COLO829 (cell line): ENCODE data around the gene SIRT1.
"Not testable (repeated sequence)": the region's sequence is repeated elsewhere in the genome, so short reads cannot be mapped to it uniquely, and the experiment has no call there.

Experiments used
- DNase-seq: peaks from one replicate; pipeline ENCODE4 v3.0.0; 2012; ENCODE audit warnings: low spot score

SIRT1 gene

DNA sequence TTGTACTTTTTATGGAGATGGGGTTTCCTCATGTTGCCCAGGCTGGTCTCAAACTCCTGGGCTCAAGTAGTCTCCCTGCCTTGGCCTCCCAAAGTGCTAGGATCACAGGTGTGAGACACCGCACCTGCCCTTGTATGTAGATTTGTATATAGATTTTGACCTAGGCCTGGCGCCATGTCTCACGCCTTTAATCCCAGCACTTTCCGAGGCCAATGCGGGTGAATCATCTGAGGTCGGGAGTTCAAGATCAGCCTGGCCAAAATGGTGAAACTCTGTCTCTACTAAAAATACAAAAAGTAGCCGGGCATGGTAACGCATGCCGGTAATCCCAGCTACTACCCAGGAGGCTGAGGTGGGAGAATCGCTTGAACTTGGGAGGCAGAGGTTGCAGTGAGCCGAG is 7.0 kb upstream of the SIRT1 start:
- not testable (repeated sequence) for DNase-seq

DNA sequence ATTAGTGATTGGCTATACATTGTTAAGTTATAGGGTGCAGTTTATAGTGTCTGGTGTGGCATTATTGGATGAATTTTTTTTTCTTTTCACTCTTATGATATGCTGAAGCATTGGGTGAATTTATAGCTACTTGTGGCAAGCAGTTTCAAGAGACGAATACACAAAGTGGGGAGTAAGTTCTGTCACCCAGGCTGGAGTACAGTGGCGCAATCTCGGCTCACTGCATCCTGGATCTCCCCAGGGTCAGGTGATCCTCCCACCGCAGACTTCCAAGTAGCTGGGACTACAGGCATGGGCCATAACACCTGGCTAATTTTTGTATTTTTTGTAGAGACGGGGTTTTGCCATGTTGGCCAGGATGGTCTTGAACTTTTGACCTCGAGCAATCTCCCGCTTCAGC is 6.3 kb upstream of the SIRT1 start:
- no peak for DNase-seq

DNA sequence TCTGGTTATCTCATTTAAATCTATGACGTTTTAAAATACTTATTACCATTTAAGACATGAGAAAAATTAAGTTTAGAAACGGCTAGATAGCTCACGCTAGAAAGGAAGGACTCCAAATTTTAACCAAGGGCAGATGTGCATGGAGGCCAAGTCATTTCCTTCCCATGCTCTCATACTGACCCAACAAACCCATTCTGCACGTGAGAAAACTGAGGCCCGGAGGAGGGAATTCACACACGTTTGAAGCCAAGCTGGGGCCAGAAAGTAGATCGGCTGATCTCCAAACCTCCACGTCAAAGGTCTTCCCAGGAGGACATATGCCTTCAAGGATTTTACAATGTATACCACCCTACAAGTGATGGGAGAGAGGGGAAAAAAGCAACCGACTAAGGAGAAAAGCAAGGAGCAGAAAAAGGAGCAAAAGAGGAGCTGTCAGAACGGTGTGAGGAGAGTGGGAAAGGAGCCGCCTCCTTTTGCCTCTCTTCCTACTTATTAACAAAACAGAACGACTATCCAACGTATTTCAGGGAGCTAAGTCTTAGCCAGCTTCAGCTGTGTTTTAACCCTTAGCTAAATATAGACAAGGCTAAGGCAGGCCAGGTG is 645 bp upstream of the SIRT1 start:
- DNase-seq = no peak

DNA sequence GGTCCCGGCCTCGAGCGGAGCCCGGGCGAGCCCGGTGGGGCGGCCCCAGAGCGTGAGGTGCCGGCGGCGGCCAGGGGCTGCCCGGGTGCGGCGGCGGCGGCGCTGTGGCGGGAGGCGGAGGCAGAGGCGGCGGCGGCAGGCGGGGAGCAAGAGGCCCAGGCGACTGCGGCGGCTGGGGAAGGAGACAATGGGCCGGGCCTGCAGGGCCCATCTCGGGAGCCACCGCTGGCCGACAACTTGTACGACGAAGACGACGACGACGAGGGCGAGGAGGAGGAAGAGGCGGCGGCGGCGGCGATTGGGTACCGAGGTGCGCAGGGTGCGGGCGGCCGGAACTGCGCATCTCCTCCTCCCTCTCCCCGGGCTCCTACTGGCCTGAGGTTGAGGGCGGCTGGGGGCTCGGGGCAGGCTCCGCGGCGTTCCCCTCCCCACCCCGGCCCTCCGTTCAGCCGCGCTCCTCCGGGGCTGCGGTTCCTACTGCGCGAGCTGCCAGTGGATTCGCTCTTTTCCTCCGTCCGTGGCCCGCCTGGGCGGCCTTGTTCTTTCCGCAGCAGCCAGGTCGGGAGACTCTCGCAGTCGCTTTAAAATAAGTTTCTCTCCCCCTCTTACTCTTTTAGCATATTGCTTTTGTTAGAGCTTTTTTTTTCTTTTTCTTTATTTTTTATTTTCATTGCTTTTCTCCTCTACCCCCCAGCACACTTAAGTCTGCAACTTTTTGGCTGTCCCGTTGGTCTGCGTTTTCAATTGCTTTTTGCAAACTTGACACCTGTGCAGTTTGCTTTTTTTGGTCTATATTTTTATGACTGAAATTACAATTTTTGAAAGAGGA is 600 bp downstream of the SIRT1 start:
- DNase-seq = peak; percentile 17

DNA sequence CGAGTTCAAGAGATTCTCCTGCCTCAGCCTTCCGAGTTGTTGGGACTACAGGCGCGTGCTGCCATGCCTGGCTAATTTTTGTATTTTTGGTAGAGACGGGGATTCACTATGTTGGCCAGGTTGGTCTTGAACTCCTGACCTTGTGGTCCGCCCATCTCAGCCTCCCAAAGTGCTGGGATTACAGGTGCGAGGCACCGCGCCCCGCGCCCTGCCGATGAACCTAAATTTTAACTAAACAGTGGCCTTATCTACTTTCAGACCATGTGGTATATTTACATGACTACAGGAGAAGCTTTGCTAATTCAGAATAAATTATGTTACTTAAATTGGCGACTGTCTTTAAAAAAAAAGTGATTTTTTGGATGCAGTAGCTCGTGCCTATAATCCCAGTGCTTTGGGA is 9.2 kb downstream of the SIRT1 start:
- DNase-seq = no peak

DNA sequence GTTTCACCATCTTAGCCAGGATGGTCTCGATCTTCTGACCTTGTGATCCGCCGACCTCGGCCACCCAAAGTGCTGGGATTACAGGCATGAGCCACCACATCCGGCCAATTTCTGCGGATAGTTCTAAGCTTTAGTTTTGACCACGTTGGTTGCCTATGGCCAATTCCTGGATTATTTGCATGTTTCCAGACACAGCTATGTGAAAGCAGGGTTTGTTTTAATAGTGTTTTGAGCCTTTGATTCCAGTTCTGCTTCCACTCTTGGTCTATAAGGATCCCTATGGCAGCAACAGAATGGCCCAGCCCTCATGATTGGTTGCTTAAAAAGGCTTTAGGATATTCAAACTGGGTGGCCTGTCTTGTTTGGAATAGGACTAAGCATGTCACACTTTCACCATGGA is 19.1 kb downstream of the SIRT1 start:
- no peak for DNase-seq

DNA sequence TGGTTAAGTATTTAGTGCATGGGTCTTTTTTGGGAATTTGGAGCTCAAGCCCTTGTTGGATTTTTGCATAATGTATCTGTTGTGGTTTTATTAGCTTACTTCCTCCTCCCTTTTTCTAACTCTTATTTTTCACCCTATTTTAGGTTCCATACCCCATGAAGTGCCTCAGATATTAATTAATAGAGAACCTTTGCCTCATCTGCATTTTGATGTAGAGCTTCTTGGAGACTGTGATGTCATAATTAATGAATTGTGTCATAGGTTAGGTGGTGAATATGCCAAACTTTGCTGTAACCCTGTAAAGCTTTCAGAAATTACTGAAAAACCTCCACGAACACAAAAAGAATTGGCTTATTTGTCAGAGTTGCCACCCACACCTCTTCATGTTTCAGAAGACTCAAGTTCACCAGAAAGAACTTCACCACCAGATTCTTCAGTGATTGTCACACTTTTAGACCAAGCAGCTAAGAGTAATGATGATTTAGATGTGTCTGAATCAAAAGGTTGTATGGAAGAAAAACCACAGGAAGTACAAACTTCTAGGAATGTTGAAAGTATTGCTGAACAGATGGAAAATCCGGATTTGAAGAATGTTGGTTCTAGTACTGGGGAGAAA is 28.0 kb downstream of the SIRT1 start:
- no peak for DNase-seq

DNA sequence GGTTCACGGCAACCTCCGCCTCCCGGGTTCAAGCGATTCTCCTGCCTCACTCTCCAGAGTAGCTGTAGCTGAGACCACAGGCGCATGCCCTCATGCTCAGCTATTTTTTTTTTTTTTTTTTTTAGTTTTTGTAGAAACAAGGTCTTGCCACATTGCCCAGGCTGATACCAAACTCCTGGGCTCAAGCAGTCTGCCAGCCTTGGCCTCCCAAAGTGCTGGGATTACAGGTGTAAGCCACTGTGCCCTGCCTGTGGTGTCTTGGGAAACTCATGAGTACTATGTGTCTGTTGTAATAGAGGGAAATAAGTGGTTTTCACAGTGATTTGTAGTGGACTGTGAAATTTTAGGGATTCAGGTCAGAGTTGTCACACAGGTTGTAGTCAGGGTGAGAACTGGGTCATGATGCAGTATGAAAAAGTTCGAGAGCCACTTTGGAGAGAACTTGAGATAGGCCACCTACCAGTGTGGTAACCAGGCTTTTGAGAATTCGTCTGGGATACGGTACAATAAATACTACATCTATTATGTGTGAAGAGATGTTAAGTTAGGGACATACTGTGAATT is 30.4 kb downstream of the SIRT1 start:
- DNase-seq = no peak

DNA sequence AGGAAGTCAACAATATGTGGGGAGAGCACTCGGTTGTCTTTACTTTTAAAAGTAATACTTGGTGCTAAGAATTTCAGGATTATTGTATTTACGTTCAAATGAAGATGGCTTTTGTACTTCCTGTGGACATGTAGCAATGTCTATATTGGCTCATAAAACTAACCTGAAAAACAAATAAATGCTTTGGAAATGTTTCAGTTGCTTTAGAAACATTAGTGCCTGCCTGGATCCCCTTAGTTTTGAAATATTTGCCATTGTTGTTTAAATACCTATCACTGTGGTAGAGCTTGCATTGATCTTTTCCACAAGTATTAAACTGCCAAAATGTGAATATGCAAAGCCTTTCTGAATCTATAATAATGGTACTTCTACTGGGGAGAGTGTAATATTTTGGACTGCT is 32.7 kb downstream of the SIRT1 start:
- no peak for DNase-seq

DNA sequence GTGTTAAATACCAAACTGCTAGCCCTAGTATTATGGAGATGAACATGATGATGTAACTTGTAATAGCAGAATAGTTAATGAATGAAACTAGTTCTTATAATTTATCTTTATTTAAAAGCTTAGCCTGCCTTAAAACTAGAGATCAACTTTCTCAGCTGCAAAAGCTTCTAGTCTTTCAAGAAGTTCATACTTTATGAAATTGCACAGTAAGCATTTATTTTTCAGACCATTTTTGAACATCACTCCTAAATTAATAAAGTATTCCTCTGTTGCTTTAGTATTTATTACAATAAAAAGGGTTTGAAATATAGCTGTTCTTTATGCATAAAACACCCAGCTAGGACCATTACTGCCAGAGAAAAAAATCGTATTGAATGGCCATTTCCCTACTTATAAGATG is 33.2 kb downstream of the SIRT1 start:
- no peak for DNase-seq

DNA sequence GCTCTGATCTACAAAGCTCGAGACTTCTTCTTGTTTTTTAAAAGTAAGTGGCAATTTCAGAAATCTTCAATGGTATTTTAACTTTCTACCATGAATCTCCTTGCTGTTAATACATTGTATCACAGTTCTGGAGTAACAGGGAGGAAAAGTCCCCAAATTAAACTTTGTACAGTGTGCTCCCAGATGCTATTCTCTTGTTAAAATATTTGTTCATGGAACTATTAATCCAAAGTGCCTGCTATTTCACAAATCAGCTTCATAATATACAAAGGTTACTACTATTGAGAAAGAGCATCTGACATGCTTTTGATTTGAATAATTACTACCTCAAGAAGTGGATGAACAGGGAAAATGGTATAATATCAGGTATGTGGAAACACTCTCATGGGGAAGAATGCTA is 36.6 kb downstream of the SIRT1 start:
- DNase-seq = no peak

DNA sequence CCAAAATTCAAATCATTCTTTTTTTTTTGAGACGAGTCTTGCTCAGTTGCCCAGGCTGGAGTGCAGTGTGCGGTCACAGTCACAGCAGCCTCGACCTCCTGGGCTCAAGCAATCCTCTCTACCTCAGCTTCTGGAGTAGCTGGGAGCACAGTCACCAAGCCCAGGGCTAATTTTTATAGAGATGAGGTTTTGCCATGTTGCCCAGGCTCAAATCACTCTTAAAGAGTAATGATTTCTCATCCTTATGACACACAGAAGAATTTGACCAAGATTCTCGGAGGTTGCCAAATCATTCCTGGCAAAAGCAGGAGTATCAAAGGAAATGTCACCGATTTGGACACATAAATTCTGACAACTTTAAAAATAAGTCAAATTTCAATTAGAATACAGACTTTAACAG is 39.1 kb downstream of the SIRT1 start:
- DNase-seq = no peak

DNA sequence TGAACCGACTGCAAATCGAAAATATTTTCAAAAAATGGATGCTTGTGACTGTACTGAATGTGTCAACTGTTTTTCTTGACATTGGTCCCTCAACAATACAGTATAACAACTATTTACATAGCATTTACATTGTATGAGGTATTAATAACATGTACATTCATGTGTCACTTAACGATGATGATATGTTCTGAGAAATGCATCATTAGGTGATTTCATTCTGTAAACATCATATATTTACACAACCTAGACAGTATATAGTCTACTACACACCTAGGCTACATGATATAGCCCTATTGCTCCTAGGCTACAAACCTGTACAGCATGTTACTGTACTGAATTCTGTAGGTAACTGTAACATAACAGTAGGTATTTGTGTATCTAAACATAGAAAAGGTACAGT is 39.7 kb downstream of the SIRT1 start:
- no peak for DNase-seq

DNA sequence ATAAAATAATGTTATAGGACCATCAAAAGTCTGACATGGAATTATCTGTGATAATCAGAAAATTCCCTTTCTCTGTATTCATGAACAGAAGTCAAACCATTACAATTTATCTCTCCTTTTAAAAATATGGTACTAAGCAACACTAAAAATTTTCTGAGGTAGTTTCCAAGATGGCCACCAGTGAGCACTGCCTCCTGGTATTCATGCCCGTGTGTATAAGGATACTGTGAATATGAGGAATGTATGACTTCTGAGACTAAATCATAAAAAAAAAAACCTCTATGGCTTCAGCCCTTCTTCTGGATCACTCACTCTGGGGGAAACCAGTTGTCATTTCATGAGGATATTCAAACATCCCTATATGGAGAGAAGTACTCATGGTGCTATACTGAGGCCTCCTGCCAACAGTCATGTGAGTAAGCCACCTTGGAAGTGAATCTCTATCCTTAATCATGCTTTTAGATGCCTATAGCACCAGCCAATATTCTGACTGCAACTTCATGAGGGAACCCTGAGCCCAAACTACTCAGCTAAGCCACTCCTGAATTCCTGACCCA is 41.1 kb downstream of the SIRT1 start:
- no peak for DNase-seq

DNA sequence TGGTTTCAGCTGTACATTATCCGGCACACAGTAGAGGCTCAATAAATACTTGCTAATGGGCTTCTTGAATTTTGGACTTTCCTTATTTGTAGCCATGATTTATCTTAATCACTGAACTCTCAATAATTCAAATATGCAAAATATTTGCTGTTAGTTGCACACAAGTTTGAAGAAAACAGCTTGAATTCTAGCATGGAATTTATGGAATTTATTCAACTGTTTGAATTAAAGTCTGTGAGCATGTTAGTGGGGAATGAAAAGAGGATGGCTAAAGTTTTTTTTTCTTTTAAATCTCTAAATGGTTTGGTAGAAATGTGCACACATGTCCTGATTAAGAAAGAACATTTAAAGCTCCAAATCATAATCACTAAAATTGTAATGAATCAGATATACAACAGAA is 42.5 kb downstream of the SIRT1 start:
- no peak for DNase-seq

DNA sequence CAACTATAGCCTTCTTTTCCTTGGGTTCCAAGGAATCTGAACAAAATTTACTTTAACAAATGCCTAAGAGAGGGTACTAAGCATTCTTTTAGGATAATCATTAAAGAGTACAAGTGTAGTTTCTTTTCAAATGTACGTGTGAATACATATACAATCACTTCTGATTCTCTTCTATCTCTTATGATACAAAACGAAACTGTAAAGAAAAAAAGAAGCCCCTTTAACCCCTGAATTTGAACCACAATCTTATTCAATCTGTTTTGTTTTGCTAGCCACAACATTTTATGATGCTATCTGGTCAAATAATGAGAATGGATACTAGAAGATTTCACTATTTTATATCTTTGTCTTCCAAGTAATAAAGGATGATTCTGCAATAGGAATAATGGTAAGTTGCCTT is 48.7 kb downstream of the SIRT1 start:
- no peak for DNase-seq

DNA sequence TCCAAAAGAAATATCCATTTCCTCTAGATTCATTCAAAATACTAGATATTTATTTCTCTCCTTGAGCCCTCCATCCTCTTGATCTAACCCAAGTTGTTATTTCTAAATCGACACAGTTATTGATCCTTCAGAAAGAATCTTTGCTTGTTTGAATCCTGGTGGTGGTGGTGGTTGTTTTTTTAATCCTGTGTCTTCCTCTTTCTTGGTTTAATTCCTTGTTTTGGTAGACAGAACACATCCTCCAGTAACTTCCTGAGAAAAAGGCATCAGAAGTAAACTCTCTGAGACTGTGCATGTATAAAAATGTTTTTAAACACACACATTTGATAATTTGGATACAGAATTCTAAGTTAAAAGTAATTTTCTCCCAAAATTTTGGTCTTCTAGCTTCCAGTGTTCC is 49.9 kb downstream of the SIRT1 start:
- no peak for DNase-seq

DNA sequence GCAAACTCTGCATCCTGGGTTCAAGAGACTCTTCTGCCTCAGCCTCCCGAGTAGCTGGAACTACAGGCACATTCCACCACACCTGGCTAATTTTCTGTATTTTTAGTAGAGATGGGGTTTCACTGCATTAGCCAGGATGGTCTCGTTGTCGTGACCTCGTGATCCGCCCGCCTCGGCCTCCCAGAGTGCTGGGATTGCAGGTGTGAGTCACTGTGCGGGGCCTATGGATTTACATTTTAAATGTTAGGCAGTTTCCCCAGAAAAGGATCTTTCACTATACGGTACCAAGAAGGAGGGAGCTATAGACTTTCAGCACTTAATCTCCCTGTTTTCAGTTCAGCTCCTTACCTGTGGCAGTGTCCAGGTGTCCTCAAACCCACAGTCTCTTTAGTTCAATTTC is 50.8 kb downstream of the SIRT1 start:
- no peak for DNase-seq

DNA sequence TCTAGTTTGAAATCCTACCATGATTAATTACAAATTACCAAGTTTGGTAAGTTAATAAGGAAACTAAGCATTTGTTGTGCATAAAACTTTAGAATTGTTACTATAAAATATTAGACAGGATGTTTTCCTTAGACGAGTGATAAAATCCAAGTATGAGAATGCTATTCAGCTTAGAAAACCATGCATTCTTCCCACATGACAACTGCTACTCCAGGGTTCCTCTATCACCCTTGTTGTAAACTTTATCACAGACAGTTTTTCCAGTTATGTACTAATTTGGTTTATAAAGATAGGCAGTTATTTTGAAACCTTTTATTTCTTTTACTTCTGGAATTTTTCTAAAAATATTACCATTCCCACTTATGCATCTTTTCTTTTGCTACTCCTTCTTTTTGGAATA is 52.0 kb downstream of the SIRT1 start:
- DNase-seq = no peak

DNA sequence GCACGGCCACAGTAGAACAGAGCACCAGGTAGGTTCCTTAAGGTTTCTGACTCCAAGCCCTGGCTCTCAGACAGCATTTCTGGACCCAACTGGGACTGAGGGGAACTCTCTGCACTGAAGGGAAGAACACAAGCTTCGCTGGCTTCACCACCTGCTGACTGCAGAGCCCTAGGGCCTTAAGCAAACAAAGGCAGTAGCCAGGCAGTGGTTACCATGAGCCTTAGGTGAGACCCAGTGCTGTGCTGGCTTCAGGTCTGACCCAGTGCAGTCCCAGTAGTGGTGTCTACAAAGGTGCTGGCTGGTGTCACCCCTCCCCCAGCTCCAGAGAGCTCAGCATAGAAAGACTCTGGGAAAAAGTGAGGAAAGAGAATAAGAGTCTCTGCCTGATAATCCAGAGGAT is 59.5 kb downstream of the SIRT1 start:
- no peak for DNase-seq

DNA sequence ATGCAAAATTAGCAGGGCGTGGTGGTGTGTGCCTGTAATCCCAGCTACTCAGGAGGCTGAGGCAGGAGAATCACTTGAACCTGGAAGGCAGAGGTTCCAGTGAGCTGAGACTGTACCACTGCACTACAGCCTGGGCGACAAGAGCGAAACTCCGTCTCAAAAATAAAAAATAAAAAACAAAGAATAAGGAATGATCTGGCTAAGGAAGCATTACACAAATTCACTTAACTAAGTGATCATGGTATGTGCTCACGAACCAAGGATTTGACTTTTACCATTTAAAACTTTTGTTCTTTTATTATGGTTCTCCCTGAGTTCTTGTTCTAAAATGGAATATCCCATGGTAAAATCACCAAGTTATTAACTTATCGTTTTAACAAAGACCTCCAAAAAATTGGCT is 71.2 kb downstream of the SIRT1 start:
- no peak for DNase-seq

DNA sequence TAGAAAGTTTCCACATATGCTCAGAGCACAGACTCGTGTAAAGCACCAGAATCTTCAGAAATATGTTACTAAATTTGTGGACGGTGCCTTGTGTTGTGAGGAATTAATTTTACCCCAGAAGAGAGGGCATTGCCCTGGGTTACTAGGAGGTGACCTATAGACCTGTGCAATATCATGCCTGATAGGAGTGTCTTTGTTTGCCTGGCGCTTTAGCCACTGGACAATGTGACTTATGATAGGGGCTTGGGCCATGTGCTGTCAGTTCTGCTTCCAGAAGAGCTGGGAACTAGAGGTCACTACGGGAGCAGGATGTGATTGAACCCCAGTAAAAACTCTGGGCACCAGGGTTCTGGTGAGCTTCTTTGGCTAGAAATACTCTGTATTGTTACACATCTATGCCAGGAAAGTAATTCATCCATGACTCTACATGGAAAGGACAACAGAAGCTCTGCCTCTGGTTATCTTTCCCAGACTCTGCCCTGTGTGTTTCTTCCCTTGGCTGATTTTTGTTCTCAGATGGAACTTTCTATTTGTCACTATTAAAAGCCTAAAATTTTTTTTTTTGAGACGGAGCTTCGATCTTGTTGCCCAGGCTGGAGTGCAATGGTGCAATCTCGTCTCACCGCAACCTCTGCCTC is 75.5 kb downstream of the SIRT1 start:
- no peak for DNase-seq

DNA sequence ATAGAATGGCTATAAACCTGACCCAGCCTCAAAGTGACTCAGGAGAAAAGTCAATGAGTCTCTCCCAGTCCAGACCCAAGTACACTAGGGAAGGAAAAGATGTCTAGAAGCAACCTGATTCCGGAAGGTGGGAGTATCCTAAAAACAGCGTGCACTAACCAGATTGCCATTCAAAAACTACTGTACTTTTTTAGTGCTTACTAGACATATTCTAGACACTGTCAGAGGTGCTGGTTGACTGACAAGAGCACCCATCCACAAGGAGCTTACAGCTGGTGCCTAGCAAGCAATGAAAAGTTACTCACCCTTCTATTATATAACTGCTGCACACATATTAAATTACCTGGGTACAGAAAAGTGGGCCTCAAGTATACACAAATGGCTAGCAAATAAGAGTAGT is 81.0 kb downstream of the SIRT1 start:
- DNase-seq = no peak
